ENCODE results near the gene EIF2B2.
"Not testable (repeated sequence)": the region's sequence is repeated elsewhere in the genome, so short reads cannot be mapped to it uniquely, and the experiment has no call there.

The EIF2B2 gene

DNA sequence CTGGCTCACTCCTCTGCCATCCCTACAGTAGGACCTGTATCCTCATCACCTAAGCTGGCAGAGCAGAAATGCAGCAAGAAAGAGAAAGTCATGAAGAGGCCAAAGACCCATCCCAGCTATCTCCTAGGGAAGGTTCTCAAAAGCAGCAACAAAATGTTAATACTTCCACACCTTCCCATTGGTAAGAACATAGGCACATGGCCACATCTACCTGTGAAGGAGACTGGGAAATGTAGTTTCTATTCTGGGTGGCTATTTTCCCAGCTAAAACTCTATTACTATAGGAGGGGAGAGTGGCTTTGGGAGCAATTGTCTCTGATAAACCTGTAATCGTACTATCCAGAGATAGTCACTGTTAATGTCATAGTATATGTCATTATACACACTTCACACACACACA is 13.7 kb upstream of the EIF2B2 start:
- TF ChIP-seq, protein P1, sequence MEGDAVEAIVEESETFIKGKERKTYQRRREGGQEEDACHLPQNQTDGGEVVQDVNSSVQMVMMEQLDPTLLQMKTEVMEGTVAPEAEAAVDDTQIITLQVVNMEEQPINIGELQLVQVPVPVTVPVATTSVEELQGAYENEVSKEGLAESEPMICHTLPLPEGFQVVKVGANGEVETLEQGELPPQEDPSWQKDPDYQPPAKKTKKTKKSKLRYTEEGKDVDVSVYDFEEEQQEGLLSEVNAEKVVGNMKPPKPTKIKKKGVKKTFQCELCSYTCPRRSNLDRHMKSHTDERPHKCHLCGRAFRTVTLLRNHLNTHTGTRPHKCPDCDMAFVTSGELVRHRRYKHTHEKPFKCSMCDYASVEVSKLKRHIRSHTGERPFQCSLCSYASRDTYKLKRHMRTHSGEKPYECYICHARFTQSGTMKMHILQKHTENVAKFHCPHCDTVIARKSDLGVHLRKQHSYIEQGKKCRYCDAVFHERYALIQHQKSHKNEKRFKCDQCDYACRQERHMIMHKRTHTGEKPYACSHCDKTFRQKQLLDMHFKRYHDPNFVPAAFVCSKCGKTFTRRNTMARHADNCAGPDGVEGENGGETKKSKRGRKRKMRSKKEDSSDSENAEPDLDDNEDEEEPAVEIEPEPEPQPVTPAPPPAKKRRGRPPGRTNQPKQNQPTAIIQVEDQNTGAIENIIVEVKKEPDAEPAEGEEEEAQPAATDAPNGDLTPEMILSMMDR (IDR thresholded peaks at IDR 0.05; ENCODE audit: control insufficient read depth, extremely low read depth, insufficient read depth): no peak
- no peak overlapping the region for H3K4me3 ChIP-seq (ENCODE audit: low read depth, low read length)
- DNase-seq (ENCODE audit: low read depth): no peak

DNA sequence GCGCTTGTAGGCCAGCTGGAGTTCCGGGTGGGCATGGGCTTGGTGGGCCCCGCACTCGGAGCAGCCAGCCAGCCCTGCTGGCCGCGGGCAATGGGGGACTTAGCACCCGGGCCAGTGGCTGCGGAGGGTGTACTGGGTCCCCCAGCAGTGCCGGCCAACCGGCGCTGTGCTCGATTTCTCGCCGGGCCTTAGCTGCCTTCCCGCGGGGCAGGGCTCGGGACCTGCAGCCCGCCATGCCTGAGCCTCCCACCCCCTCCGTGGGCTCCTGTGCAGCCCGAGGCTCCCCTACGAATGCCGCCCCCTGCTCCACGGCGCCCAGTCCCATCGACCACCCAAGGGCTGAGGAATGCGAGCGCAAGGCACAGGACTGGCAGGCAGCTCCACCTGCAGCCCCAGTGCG is 8.5 kb upstream of the EIF2B2 start:
- not testable (repeated sequence) for H3K4me3 ChIP-seq (ENCODE audit: low read depth, low read length); DNase-seq (ENCODE audit: low read depth)

DNA sequence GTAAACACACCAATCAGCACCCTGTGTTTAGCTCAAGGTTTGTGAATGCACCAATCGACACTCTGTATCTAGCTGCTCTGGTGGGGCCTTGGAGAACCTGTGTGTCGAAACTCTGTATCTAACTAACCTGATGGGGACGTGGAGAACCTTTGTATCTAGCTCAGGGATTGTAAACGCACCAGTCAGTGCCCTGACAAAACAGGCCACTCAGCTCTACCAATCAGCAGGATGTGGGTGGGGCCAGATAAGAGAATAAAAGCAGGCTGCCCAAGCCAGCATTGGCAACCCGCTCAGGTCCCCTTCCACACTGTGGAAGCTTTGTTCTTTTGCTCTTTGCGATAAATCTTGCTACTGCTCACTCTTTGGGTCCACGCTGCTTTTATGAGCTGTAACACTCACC is 6.9 kb upstream of the EIF2B2 start:
- not testable (repeated sequence) for H3K4me3 ChIP-seq (ENCODE audit: low read depth, low read length); DNase-seq (ENCODE audit: low read depth)

DNA sequence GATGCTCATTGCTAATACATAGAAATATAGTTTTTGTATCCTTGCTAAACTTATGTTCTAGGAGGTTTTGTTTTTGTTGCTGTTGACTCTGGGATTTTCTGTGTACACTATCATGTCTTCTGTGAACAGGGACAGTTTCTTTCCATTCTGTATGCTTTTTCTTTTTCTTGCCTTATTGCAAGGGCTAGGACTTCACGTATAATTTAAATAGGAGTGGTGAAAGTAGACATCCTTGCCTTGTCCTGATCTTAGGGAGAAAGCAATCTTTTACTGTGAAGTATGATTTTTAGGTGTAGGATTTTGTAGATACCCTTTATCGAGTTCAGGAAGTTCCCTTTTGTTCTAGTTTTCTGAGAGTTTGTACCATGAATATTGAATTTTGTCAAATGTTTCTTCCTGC is 1.5 kb upstream of the EIF2B2 start:
- no peak for DNase-seq (ENCODE audit: low read depth)
- no peak overlapping the region for H3K4me3 ChIP-seq (ENCODE audit: low read depth, low read length)
- TF ChIP-seq, protein P1 (IDR thresholded peaks at IDR 0.05; ENCODE audit: control insufficient read depth, extremely low read depth, insufficient read depth): no peak

DNA sequence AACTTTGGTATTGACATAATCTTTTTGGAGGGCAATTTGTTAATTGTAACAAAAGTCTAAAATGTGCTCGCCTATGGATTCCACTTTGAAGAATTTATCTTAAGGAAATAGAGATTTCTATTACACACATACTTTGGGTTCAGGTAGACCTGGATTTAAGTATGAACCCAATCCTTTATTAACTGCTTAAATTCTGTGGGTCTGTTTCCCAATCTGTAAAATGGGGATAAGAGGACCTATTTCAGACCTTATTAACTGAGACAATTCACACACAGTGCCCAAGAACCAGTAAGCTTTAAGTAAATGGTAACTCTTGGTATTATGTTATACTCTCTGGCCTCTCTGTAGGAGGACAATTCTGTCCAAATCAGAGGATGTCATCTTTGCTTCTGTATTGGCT is 822 bp upstream of the EIF2B2 start:
- H3K4me3 ChIP-seq (ENCODE audit: low read depth, low read length): peak overlapping the region; percentile 96
- no peak for DNase-seq (ENCODE audit: low read depth)
- TF ChIP-seq, protein P1 (IDR thresholded peaks at IDR 0.05; ENCODE audit: control insufficient read depth, extremely low read depth, insufficient read depth): no peak

DNA sequence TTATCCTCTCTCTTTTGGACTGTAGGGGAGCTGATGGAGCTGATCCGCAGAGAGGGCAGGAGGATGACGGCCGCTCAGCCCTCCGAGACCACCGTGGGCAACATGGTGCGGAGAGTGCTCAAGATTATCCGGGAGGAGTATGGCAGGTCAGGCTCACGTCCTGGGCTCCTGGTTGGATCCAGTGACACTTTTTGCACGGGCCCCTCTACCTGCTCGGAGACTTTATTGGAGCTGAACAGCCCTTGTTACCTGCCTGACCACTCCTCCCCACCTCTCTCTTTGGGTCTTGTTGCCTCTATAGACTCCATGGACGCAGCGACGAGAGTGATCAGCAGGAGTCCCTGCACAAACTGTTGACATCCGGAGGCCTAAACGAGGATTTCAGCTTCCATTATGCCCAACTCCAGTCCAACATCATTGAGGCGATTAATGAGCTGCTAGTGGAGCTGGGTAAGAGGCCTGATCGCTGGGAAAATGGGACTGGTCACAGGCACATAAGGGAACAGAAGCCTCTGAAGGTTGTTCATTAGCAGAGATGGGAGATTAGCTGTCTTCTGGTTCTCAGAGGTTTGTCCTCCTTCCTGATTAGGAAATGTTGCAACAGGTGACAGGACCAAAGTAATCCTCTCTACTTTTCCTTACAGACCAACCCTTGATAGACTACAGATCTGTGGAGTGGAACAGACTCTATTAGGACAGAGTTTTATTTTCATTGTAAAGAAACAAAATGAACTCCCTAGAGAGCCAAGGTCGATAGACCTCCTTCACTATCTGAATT is 718 bp downstream of the EIF2B2 start:
- H3K4me3 ChIP-seq (ENCODE audit: low read depth, low read length): peak overlapping the region; percentile 96
- DNase-seq (ENCODE audit: low read depth): no peak
- TF ChIP-seq, protein P1 (IDR thresholded peaks at IDR 0.05; ENCODE audit: control insufficient read depth, extremely low read depth, insufficient read depth): no peak

DNA sequence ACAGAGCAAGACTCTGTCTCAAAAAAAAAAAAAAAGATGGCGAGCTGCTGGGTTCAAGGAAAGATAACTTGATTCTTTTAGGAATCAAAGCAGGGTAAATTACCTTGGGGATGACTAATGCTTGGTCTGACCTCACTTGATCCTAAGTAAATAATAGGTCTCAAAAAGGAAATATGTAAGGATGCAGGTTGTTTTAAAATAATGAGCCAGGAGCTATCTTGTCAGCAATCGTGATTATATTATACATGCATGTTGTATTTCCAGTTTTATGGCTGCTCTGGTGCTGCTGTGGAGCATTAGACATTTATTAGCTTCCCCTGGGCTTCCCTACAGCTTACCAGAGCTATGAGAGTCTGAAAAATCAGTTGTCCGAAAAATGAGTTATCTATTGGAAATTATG is 2.6 kb downstream of the EIF2B2 start:
- no peak for DNase-seq (ENCODE audit: low read depth)
- no peak overlapping the region for H3K4me3 ChIP-seq (ENCODE audit: low read depth, low read length)
- TF ChIP-seq, protein P1 (IDR thresholded peaks at IDR 0.05; ENCODE audit: control insufficient read depth, extremely low read depth, insufficient read depth): no peak

DNA sequence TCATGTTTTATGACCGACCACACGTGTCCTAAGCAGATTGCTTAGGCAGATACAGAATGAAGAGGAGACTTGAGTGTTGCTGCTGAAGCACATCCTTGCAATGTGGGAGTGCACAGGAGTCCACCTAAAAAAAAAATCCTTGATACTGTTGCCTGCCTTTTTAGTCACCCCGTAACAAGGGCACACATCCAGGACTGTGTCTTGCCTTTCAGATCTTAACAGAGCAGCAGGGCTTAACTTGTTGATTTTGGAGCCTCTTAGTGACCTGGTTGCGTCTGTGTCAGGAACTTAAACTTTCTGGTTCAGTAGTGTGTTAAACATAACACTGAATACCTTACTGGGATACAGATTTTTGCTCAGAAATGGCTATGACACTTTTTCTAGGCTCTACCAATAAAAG is 6.5 kb downstream of the EIF2B2 start:
- TF ChIP-seq, protein P1 (IDR thresholded peaks at IDR 0.05; ENCODE audit: control insufficient read depth, extremely low read depth, insufficient read depth): no peak
- no peak for DNase-seq (ENCODE audit: low read depth)
- H3K4me3 ChIP-seq (ENCODE audit: low read depth, low read length): no peak overlapping the region
